Measurements from ENCODE around the gene CHRNA4.

Gene CHRNA4

DNA sequence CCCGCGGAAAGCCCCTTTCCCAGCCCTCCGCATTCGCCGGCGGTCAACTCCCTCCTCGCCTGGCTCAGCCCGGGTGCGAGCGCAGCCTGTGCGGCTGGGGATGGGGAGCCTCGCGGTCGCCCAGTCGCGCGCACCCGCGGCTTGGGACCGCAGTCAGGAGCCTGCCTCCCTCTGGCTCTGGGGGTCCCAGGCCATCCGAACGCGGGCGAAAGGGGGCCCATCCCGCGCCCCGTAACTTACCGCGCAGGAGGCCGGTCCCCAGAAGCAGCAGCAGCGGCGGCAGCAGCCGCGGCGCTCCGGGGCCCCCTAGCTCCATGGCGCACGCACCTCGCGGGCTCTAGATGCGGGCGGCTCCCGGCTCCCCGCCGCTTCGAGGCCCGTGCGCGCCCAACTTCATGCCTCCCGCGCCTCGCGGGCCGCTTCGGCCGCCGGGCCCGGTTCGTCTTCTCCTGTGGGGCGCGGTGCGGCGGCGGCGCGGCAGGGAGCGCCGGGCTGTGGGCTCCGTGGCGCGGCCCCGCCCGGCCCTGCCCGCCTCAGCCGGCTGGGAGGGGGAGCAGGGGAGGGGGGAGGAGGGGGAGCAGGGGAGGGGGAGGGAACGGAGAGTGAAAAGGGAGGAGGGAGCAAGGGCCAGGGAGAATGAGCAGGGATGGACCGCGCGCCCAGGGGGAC, at the start of gene CHRNA4:
Gene CHRNA4, minus strand, starts transcription at position 500 of the 669 bp plus-strand sequence. Its CDS starts 184 bp downstream, at position 316.
- Histone ChIP-seq H3K27ac (peak within 1 kb of the TSS; percentile 92), H3K27me3 (ENCODE audit: control insufficient read depth, insufficient read depth, low read length) (no peaks in the 10 kb centered on the region), H3K4me3 (ENCODE audit: low read depth, low read length) (peak within 1 kb of the TSS; percentile 80), H3K9ac (peak within 1 kb of the TSS; percentile 96), H3K36me3 (ENCODE audit: control insufficient read depth, insufficient read depth, low read length) (no peaks in the 10 kb centered on the region), H3K9me3 (ENCODE audit: control insufficient read depth, low read length) (no peaks in the 10 kb centered on the region), H2AFZ (peak within 1 kb of the TSS; percentile 75), H3K79me2 (peaks cover 9% of the 10 kb centered on the region), H3K4me2 (ENCODE audit: low read length) (peak within 1 kb of the TSS; percentile 66), H3K4me1 (peaks cover 28% of the 10 kb centered on the region)
- no peak for TF ChIP-seq CTCF (IDR thresholded peaks at IDR 0.05)

- H3K79me2 ChIP-seq = no peaks in the 10 kb centered on the region
- H3K27ac ChIP-seq = no peak overlapping the region
- no peaks in the 10 kb centered on the region for H3K36me3 ChIP-seq (ENCODE audit: control insufficient read depth, insufficient read depth, low read length)
- H3K4me2 ChIP-seq (ENCODE audit: low read length) = peak overlapping the region; percentile 80
- H3K27me3 ChIP-seq (ENCODE audit: control insufficient read depth, insufficient read depth, low read length) = no peaks in the 10 kb centered on the region
- no peaks in the 10 kb centered on the region for H3K9me3 ChIP-seq (ENCODE audit: control insufficient read depth, low read length)
- no peak overlapping the region for H3K9ac ChIP-seq
- no peak for TF ChIP-seq CTCF (IDR thresholded peaks at IDR 0.05)
- H2AFZ ChIP-seq = no peak overlapping the region
- no peaks in the 10 kb centered on the region for H3K4me1 ChIP-seq
- H3K4me3 ChIP-seq (ENCODE audit: low read depth, low read length) = peak overlapping the region; percentile 57
Observed at GRCh38 chr20:63409834-63410435, 48.8 kb upstream of the CHRNA4 start.

- Histone ChIP-seq H2AFZ (no peak overlapping the region), H3K4me3 (ENCODE audit: low read depth, low read length) (no peak overlapping the region), H3K36me3 (ENCODE audit: control insufficient read depth, insufficient read depth, low read length) (no peaks in the 10 kb centered on the region), H3K27ac (no peak overlapping the region), H3K9me3 (ENCODE audit: control insufficient read depth, low read length) (no peaks in the 10 kb centered on the region), H3K79me2 (no peaks in the 10 kb centered on the region), H3K4me2 (ENCODE audit: low read length) (peak overlapping the region; percentile 62), H3K9ac (no peak overlapping the region), H3K4me1 (no peaks in the 10 kb centered on the region), H3K27me3 (ENCODE audit: control insufficient read depth, insufficient read depth, low read length) (no peaks in the 10 kb centered on the region)
- TF ChIP-seq CTCF (IDR thresholded peaks at IDR 0.05) = no peak
Observed at GRCh38 chr20:63409066-63409833, 48.1 kb upstream of the CHRNA4 start.

DNA sequence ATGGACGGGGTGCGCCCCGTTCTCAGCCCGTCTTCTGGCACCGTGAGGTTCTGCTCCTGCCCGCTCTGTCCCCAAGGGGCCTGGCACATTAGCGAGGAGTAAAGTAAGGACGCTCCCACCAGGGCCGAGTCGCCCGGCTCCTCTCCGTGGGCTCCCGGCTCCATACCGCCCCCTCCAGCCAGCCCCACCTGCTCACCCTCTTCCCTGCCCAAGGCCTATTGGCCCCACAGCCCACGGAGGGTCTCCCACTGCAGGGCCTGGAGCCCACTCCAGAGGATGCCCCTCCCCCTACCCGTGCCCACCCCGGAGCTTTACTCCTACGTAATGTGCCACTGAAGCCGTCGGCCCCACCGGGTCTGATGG, 47.5 kb upstream of the CHRNA4 start:
- no peak overlapping the region for H3K27ac ChIP-seq
- H3K9me3 ChIP-seq (ENCODE audit: control insufficient read depth, low read length) = no peaks in the 10 kb centered on the region
- H3K27me3 ChIP-seq (ENCODE audit: control insufficient read depth, insufficient read depth, low read length) = no peaks in the 10 kb centered on the region
- no peak overlapping the region for H3K4me3 ChIP-seq (ENCODE audit: low read depth, low read length)
- H3K4me2 ChIP-seq (ENCODE audit: low read length) = no peak overlapping the region
- no peaks in the 10 kb centered on the region for H3K4me1 ChIP-seq
- H2AFZ ChIP-seq = no peak overlapping the region
- no peak overlapping the region for H3K9ac ChIP-seq
- no peak for TF ChIP-seq CTCF (IDR thresholded peaks at IDR 0.05)
- no peaks in the 10 kb centered on the region for H3K79me2 ChIP-seq
- no peaks in the 10 kb centered on the region for H3K36me3 ChIP-seq (ENCODE audit: control insufficient read depth, insufficient read depth, low read length)

All from parathyroid adenoma (tissue), 2 donors.